Left lung (tissue), 10 donors: ENCODE measurements around the gene HES4. TPM values are rescaled to one million over a fixed set of nuclear protein-coding genes. Genes with fewer than 3 reads are reported as not detected.
"Not testable (repeated sequence)": the region's sequence is repeated elsewhere in the genome, so short reads cannot be mapped to it uniquely, and the experiment has no call there.

ENCODE experiments used
- ATAC-seq: fragments of 200-7000 bp; cut with Tn5 transposase; one replicate; pipeline ENCODE4 v1.9.1; 2020; ENCODE audit warnings: moderate library complexity
- DNase-seq, 4 donors: peaks; one replicate each; pipeline ENCODE4 v3.0.0-alpha.2; 2013 to 2020
- H3K27ac ChIP-seq, 2 donors: fragments of 200-600 bp; sonication (generic) in 1 of 2; one replicate each; pipeline versions ENCODE4 v1.5.0 to v1.8.0; 2020 to 2021
- H3K27me3 ChIP-seq, 2 donors: fragments of 200-600 bp; sonication (generic) in 1 of 2; one replicate each; pipeline versions ENCODE4 v1.5.0 to v1.8.0; 2020 to 2021
- H3K36me3 ChIP-seq, 2 donors: fragments of 200-600 bp; sonication (generic) in 1 of 2; one replicate each; pipeline versions ENCODE4 v1.5.0 to v1.8.0; 2020 to 2021
- H3K4me1 ChIP-seq, 2 donors: fragments of 200-600 bp; one replicate each; pipeline ENCODE4 v1.8.0; 2021
- H3K4me3 ChIP-seq, 2 donors: fragments of 200-600 bp; sonication (generic) in 1 of 2; one replicate each; pipeline versions ENCODE4 v1.5.0 to v1.8.0; 2020 to 2021; ENCODE audit warnings: mild to moderate bottlenecking in 1 of 2
- H3K9me3 ChIP-seq, 2 donors: fragments of 200-600 bp; sonication (generic) in 1 of 2; one replicate each; pipeline versions ENCODE4 v1.5.0 to v1.8.0; 2020 to 2021
- CTCF ChIP-seq, 2 donors: fragments of 200-600 bp; sonication (generic) in 1 of 2; IDR thresholded peaks; one replicate each; pipeline versions ENCODE4 v1.5.0 to v1.8.0; 2021; ENCODE audit warnings: antibody characterized with exemption in 2 of 2
- intact Hi-C, 2 donors: fragments of 100-400 bp; cut with DNase I; formaldehyde crosslinking; loops; one replicate each; pipeline versions ENCODE4 v1.11.2 to v1.14.2; 2022
- polyA plus RNA-seq, 6 donors: library from polyadenylated mRNA; unstranded; fragments of 120-200 nt; gene quantifications; one replicate each; pipeline ENCODE4 v1.2.1, GENCODE V29; 2013; ENCODE audit not compliant: insufficient read length in 6 of 6
- total RNA-seq, 2 donors: library from RNA; stranded (reverse); fragmentation: NEBNext Ultra II Directional; extraction: Animal tissue kit (Norgen Biotek cat#: 25700); gene quantifications; one replicate each; pipeline ENCODE4 v1.2.1, GENCODE V29; 2021
- donor health status: DM: no; HTN: yes; CAD: no.
- donor health status: DM: no; HTN: no; CAD: no.

The HES4 gene
- total and polyA plus RNA-seq, 8 donors = 4.4 to 37.5 (median 10.2) TPM

DNA sequence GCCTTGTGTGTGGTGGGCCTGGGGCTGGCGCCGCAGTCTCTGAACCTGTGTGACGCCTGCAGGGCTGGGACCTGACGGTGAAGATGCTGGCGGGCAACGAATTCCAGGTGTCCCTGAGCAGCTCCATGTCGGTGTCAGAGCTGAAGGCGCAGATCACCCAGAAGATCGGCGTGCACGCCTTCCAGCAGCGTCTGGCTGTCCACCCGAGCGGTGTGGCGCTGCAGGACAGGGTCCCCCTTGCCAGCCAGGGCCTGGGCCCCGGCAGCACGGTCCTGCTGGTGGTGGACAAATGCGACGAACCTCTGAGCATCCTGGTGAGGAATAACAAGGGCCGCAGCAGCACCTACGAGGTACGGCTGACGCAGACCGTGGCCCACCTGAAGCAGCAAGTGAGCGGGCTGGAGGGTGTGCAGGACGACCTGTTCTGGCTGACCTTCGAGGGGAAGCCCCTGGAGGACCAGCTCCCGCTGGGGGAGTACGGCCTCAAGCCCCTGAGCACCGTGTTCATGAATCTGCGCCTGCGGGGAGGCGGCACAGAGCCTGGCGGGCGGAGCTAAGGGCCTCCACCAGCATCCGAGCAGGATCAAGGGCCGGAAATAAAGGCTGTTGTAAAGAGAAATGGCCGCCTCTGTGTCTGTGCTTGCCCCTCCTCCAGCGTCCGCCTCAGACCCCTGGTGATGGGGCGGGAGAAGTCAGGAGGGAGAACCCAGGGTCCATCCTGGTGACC, 14.2 kb upstream of the HES4 start:
- intact Hi-C loops = no loop called here
- no peak for TF ChIP-seq CTCF (IDR thresholded peaks at IDR 0.05)
- DNase-seq = peak in 1 of 4 donors; percentile 78
- peak; percentile 5 for ATAC-seq
- H3K27ac ChIP-seq = peak overlapping the region; percentile 86 to 91
- H3K9me3 ChIP-seq = no peaks in the 10 kb centered on the region
- H3K27me3 ChIP-seq = no peaks in the 10 kb centered on the region
- H3K36me3 ChIP-seq = no peaks in the 10 kb centered on the region
- peaks cover 3 to 24% of the 10 kb centered on the region in 2 donors for H3K4me1 ChIP-seq
- H3K4me3 ChIP-seq = peak overlapping the region; percentile 66 to 80

DNA sequence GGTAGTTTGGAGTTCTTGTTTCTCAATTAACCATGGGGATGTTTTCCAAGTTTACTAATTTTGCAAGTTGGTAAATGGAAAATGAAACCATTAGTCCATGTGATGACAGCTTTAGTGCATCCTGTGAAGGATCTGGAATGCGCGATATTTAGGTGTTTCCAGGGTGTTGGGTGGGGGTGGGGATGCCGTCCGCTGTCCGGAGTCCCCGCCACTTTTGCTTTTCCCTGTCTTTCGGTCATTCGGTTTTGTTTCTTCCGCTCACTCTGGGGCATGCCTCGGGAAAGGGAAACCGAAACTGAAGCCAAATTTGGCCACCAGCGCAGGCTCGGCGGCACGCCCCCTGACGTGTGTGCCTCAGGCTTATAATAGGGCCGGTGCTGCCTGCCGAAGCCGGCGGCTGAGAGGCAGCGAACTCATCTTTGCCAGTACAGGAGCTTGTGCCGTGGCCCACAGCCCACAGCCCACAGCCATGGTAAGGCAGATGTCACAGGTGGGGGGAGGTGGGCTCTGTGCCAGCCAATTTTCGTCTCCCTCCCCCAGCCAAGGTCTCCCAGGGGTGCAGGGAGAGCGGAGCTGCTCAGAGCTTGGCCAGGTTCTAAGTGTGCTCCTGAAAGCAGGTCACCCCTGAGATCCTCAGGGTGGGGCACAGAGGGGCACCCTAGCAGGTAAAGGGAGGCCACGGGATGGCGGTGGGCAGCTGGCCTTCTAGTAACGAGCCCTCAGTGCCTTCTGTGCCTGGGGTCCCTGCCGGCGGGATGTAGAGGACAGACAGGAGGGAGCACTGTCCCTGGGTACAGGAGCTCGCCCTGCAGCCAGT, 13.4 kb upstream of the HES4 start, which contains the start of gene ISG15:
Gene ISG15, plus strand, starts transcription at position 393 of the 817 bp plus-strand sequence. Its CDS starts 77 bp downstream, at position 470.
- Histone ChIP-seq H3K4me3 (peak within 1 kb of the TSS; percentile 66 to 80), H3K36me3 (no peaks in the 10 kb centered on the region), H3K27me3 (no peaks in the 10 kb centered on the region), H3K4me1 (peaks cover 3 to 21% of the 10 kb centered on the region in 2 donors), H3K9me3 (no peaks in the 10 kb centered on the region), H3K27ac (peak within 1 kb of the TSS; percentile 86 to 91)
- DNase-seq (peak; percentile 87 to 98 (median 93)), ATAC-seq (peak; percentile 97)
- TF ChIP-seq CTCF (IDR thresholded peaks at IDR 0.05) = no peak
- intact Hi-C loops = no loop called here

- H3K27me3 ChIP-seq, H3K36me3 ChIP-seq, intact Hi-C loops, H3K9me3 ChIP-seq, ATAC-seq: not testable (repeated sequence)
- peaks cover 3 to 21% of the 10 kb centered on the region in 2 donors for H3K4me1 ChIP-seq
- peak overlapping the region; percentile 66 to 80 for H3K4me3 ChIP-seq
- H3K27ac ChIP-seq = peak overlapping the region; percentile 86 to 91
- DNase-seq = peak in 1 of 4 donors; percentile 38
Measured at GRCh38 chr1:1012736-1013104, 12.8 kb upstream of the HES4 start.

DNA sequence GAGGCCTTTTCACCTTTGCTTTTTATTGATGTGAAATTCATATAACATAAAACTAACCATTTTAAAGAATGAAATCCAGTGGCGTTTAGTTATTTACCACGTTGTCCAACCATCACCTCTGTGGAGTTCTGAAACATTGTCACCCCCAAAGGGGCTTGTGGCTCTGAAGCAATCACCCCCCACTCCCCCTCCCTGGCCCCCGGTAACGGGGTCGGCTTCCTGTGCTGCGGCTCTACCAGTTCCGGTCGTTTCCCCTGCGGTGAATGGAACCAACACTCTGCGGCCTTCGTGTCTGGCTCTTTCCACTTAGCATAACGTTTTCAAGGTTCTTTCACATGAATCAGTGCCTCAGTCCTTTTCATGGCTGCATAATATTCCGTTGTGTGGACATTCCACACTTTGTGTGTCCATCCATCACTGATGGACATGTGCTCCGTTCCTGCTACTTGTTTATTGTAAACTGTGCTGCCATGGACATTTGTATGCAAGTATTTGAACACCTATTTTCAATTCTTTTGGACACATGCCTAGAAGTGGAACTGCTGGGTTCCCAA, 11.6 kb upstream of the HES4 start:
- no peak for ATAC-seq
- H3K27ac ChIP-seq = no peak overlapping the region
- intact Hi-C loops = no loop called here

GRCh38 chr1:1010131-1010530, 10.2 kb upstream of the HES4 start:
- not testable (repeated sequence) for H3K4me3 ChIP-seq, ATAC-seq

More for the DNA sequence above, 11.6 kb upstream of the HES4 start:
- H3K36me3 ChIP-seq = no peaks in the 10 kb centered on the region
- H3K9me3 ChIP-seq = no peaks in the 10 kb centered on the region
- H3K4me3 ChIP-seq = no peak overlapping the region
- no peak for TF ChIP-seq CTCF (IDR thresholded peaks at IDR 0.05)
- H3K4me1 ChIP-seq = peaks cover 3 to 21% of the 10 kb centered on the region in 2 donors
- DNase-seq = peak in 1 of 4 donors; percentile 59
- no peaks in the 10 kb centered on the region for H3K27me3 ChIP-seq

More at GRCh38 chr1:1010131-1010530, 10.2 kb upstream of the HES4 start:
- Histone ChIP-seq H3K4me1 (peaks cover 10 to 28% of the 10 kb centered on the region in 2 donors), H3K27me3 (peaks cover 0 to 11% of the 10 kb centered on the region in 2 donors)
- intact Hi-C loops, H3K9me3 ChIP-seq, H3K27ac ChIP-seq, H3K36me3 ChIP-seq: not testable (repeated sequence)
- peak in 1 of 4 donors; percentile 51 for DNase-seq
